Right renal pelvis (tissue), 4 donors: ENCODE results near the gene BAIAP2L2. TPM values are rescaled to one million over a fixed set of nuclear protein-coding genes. Genes with fewer than 3 reads are reported as not detected.
"Not testable (repeated sequence)": the region's sequence is repeated elsewhere in the genome, so short reads cannot be mapped to it uniquely, and the experiment has no call there.

Experiments used
- DNase-seq, 4 donors: peaks; one replicate each; pipeline ENCODE4 v3.0.0-alpha.2; 2013; ENCODE audit warnings: low read depth in 4 of 4, low spot score in 3 of 4, missing footprints in 1 of 4
- polyA plus RNA-seq, 4 donors: library from polyadenylated mRNA; unstranded; fragments of 120-200 nt; gene quantifications; one replicate each; pipeline ENCODE4 v1.2.1, GENCODE V29; 2013; ENCODE audit not compliant: insufficient read length in 4 of 4

Gene BAIAP2L2
- polyA plus RNA-seq, 4 donors, result 5.0 to 7.5 (median 6.6) TPM

- DNase-seq, result no peak
Observed at GRCh38 chr22:38083931-38084631, 26.4 kb downstream of the BAIAP2L2 start, which contains the start of gene SLC16A8. Gene SLC16A8, minus strand, starts transcription at chr22:38084184. Its CDS starts 1,311 bp downstream, at chr22:38082873.

- no peak for DNase-seq
Observed at GRCh38 chr22:38082986-38083710, 27.3 kb downstream of the BAIAP2L2 start.

DNA sequence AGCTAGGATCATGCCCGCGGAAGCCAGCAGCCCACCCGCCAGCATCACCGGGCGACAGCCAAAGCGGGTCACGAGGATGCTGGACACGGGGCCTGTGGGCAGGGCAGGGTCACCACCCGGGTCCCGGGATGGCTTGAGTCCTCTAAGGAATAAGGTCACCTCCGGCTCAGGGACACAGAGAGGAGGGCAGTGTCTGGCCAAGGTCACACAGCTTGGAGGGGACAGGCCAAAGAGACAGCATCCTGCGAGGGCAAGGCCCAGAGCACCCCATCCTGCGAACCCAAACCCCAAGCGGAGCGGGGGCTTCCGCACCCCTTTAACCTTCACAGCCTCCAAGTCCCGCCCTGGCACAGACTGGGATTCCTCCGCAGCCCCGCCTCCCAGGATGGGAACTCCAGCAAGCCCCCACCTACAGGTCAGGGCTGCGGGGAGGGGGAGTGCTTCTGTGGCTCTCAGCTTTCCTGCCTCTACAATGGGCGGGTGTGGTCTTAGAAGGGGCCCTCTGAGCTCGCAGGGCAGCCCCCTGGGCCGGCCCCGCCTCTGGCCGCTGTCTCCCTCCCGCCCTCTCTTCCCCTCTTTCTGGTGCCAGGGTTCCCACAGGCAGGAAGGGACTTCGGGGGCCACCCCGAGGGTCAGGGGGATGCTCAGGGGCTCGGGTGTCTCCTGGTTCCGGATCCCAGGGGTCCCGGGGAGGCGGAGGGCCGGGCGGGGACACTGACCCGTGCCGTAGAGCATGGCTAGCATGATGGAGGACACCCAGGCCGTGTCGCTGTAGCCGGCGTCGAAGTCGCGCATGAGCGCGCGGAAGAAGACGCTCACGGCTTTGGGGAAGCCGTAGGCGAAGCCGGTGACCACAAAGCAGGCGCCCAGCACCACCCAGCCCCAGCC lies 28.3 kb downstream of the BAIAP2L2 start:
- DNase-seq, result no peak

GRCh38 chr22:38081636-38081940 lies 28.9 kb downstream of the BAIAP2L2 start:
- DNase-seq, result no peak

DNA sequence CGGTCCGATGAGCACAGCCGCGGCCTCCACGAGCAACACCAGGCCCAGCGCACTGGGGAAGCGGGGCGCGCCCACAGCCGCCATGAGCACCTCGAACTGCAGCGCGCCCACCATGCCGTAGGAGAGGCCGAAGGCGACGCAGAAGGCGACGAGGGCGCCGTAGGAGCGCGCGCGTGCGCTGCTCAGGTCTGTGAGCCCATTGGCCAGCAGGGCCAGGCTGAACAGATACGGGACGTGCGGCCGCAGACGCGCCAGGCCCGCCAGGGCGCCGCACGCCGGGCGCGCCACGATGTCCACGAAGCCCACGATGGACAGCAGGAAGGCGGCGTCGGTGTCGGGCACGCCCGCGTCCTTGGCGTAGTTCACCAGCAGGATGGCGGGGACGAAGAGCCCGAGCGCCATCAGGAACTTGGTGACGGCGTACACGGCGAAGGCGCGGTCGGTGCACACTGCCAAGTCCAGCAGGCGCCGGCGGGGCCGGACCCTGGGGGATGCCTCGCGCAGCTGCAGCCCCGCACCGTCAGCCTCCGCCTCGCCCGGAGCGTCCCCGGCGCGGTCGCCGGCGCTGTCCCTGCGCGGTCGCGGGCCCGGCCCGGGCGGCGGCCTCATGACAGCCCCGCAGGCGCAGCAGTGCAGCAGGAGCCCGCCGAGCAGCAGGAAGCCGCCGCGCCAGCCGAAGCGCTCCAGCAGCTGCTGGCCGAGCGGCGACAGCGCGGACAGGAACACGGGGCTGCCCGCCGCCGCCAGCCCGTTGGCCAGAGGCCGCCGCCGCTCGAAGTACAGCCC lies 29.4 kb downstream of the BAIAP2L2 start:
- peak in 1 of 4 donors; percentile 38 for DNase-seq

- DNase-seq, result no peak
Observed at GRCh38 chr22:38080474-38080849, 30.0 kb downstream of the BAIAP2L2 start.

DNA sequence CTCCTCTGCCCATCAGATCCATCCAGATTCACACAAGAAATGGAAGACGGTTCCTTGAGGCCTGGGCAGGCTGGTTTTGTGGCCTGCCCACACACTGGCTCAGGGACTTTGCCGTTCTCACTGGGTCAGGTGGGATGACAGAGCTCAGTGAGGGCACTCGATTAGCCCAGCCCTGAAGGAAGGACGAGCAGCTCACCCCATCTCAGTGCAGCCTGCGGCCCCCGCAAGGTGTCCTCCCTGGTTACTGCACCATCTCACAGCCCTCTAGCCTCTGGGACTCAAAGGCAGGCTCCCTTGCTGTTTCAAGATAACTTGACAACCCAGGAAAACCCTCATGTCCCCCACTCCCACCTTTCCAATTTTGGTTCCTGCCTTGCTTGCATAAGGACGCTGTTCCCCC lies 30.7 kb downstream of the BAIAP2L2 start:
- no peak for DNase-seq

GRCh38 chr22:38079208-38079607 lies 31.3 kb downstream of the BAIAP2L2 start:
- DNase-seq, result not testable (repeated sequence)

DNA sequence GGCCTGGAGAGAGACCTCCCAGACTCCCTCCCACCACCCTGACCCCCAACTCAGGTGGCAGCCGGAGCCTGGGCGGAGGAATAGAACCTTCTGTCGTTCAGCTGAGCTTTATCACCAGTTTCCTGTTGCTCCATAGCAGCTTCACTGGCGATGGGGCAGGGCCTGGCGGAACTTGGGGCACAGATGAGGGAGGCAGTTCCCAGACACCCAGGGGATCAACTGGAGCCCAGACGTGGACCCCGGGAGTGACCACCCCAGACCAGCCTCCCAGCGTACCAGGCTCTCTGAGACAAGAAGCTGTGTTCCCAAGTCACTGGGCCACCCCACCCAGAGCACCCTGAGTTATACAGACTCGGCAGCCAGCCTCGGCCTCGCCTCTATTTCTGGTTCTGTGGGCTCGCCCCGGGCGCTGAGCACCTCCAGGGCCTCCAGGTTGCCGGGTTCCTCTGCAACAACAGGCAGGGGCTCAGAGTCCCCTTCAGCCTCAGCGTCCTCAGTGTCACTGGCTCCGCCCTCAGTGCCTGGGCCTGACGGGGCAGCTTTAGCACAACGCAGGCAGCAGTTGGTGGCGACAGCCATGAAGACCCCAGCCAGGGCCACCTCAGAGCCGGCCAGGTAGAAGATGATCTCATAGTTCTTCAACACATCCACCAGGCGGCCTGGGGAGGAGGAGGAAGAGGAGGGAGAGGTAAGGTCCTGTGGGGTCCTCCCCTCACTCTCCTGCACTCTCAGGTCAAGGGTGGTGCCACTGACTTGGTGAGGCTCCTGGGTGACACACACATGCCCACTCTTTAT lies 32.2 kb downstream of the BAIAP2L2 start:
- no peak for DNase-seq

DNA sequence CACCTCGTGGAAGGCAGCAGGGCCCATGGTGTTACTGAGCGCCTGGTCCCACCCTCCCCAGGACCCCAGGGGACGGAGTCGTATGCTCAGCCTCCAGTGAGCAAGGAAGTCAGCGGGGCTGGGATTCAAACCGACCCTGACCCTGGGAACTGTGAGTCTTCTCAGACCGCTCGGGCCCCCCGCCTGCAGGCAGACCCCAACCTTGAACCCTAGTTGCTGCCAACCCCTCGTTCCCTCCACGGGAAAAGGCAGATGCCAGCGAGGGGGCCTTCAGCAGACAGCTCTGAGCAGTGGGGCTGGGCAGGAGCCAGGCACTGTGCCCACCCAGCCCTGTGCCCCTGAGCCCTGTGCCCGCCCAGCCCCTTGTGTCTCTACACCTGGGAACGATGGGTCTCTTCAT lies 32.9 kb downstream of the BAIAP2L2 start:
- no peak for DNase-seq

DNA sequence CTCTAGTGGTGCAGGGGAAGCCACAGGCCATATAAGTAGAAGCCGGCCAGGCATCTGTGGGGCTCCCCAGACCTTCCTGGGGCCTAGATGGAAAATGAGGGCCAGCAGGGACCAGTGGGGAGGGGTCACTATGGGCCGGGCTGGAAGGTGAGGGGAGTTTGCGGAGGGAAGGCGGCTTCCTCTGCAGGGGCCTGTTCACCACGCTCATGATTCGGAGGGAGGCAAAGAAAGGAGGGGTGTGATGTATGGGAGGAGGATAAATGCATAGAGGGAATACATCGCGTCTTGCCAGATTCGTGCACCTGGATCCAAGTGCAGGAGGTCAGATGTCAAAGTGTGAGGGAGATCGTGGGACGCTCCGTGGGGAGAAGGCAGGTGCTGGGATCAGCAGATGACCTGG lies 33.4 kb downstream of the BAIAP2L2 start:
- no peak for DNase-seq

DNA sequence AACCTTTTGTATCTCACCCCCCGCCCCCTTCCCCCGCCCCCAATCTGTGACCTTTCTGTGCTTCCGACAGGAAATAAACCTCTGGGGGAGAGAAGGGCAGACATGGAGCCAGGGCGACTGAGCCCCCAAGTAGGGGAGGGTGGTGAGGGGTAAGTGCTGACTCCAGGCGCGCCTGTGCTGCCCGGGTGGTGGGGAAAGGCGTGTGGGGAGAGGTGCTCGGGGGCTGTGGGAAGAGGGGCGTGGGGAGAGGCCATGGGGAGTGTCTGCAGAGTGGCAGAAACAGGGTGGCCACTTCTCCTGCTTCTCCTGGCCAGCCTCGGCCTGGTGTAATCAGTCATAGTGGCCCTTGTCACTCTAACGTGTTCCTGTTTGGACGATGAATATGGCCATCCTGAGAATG lies 34.5 kb downstream of the BAIAP2L2 start:
- no peak for DNase-seq

GRCh38 chr22:38075105-38075825 lies 35.2 kb downstream of the BAIAP2L2 start:
- DNase-seq, result no peak

GRCh38 chr22:38074181-38075104 lies 36.0 kb downstream of the BAIAP2L2 start:
- DNase-seq, result no peak

GRCh38 chr22:38073150-38074130 lies 37.0 kb downstream of the BAIAP2L2 start:
- no peak for DNase-seq

DNA sequence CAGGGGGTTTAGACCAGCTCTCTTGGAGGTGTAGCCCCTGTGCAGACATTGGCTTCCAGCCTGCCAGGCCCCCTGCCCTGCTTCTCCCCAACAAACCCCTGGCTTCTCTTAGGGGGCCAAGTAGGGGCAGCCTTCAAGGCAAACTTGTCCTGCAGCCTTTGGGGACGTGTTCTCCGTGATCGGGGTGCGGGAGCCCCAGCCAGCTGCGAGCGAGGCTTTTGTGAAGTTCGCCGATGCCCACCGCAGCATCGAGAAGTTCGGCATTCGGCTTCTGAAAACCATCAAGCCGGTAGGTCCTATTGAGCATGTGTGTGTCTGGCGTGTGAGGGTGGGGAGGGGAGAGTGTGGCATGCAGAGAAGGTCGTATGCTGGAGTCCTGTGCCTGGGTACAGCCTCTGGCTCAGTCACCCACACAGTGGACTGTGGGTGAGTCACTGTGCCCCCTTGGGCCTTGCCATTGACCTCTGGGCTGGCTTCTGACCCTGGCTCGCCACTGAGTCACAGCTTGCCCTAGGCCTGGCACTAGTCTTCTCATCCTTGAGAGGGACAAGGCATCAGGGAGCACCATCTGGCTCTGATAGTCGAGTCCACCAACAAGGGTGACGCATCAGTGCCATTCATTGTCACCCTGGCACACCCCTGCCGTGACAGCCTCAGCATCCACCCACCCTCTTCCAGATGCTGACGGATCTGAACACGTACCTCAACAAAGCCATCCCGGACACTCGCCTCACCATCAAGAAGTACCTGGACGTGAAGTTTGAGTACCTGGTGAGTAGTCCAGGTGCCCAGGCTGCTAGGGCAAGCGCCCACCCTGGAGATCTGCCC lies 37.9 kb downstream of the BAIAP2L2 start:
- no peak for DNase-seq
